Peyer's patch (tissue), 4 donors: ENCODE measurements around the gene AK5. TPM values are rescaled to one million over a fixed set of nuclear protein-coding genes. Genes with fewer than 3 reads are reported as not detected.

Experiments
- DNase-seq, 3 donors: peaks; one replicate each; pipeline ENCODE4 v3.0.0-alpha.2; 2017 to 2019
- H3K27ac ChIP-seq, 4 donors: fragments of 200-600 bp; sonication (generic); one replicate each; pipeline ENCODE4 v1.5.1; 2016 to 2019
- H3K27me3 ChIP-seq, 2 donors: fragments of 200-600 bp; sonication (generic); one replicate each; pipeline ENCODE4 v1.5.1; 2019
- H3K36me3 ChIP-seq, 3 donors: fragments of 200-600 bp; sonication (generic); one replicate each; pipeline ENCODE4 v1.5.1; 2016 to 2019
- H3K4me1 ChIP-seq, 4 donors: fragments of 200-600 bp; sonication (generic); one replicate each; pipeline ENCODE4 v1.5.1; 2016 to 2019
- H3K4me3 ChIP-seq, 4 donors: fragments of 200-600 bp; sonication (generic); 1 replicate in 3 of 4; 2 replicates in 1 of 4; pipeline ENCODE4 v1.5.1; 2016 to 2019; ENCODE audit warnings: mild to moderate bottlenecking in 1 of 4
- H3K9me3 ChIP-seq, 4 donors: fragments of 200-600 bp; sonication (generic); one replicate each; pipeline ENCODE4 v1.5.1; 2016 to 2019; ENCODE audit warnings: mild to moderate bottlenecking in 1 of 4
- CTCF ChIP-seq, 6 experiments: fragments of 450-650 bp in 4 of 6; fragments of 200-600 bp in 2 of 6; sonication (generic) in 1 of 6; IDR thresholded peaks; one replicate each; pipeline ENCODE4 v1.5.1; 2017 to 2019; ENCODE audit warnings: antibody characterized with exemption in 6 of 6, mild to moderate bottlenecking in 3 of 6, moderate library complexity in 1 of 6
- POLR2A ChIP-seq, 2 donors: fragments of 450-650 bp; IDR thresholded peaks; one replicate each; pipeline ENCODE4 v1.5.1; 2017; ENCODE audit warnings: antibody characterized with exemption in 2 of 2, mild to moderate bottlenecking in 2 of 2, moderate library complexity in 2 of 2
- total RNA-seq, 4 donors: library from RNA; depleted of rRNA; stranded (reverse); fragments of >200 nt; gene quantifications; one replicate each; pipeline ENCODE4 v1.1.0, GENCODE V29; 2016

Gene AK5
- total RNA-seq, 4 donors from 2014 or later: 5.3 to 12.4 TPM; not detected in 2

DNA sequence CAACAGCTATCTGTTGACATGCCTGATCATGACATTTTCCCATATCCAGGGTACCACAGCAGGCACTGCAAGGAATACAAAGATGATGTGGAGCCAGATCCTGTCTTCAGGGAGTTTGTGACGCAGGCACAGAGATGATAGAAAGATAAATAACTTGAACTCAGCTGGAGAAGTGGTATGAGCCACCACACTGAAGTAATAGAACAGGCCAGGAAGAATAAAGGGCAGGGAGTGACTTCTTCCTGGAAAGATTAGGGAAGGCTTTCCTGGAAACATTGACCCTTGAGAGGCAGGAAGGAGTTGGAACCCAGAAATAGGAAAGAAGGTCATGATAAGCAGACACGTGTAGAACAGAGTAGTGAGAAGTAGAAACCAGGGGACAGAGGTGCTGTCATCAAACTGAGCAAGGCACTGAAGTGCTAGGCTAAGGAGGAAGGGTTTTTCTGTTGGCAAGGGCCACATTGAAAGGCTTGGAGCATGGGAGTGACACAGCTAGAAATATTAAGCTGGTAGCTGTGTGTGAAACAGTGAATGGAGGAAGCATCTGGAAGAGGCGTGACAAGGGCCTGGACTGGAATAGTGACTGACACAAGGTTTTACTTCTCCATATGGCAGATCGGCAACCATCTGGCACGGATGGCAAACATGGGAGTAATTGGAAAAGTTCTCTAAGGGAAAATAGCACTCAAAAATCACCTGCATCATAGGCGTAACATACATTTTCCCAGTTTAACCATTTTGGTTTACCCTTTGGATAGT is 68.4 kb downstream of the AK5 start:
- TF ChIP-seq CTCF (IDR thresholded peaks at IDR 0.05): no peak
- TF ChIP-seq POLR2A (IDR thresholded peaks at IDR 0.05): no peak
- no peak for DNase-seq
- no peaks in the 10 kb centered on the region for H3K27me3 ChIP-seq

GRCh38 chr1:77354536-77354935 is 72.7 kb downstream of the AK5 start:
- Histone ChIP-seq H3K27me3 (no peaks in the 10 kb centered on the region), H3K4me1 (no peaks in the 10 kb centered on the region), H3K9me3 (no peaks in the 10 kb centered on the region), H3K4me3 (no peak overlapping the region), H3K36me3 (no peaks in the 10 kb centered on the region), H3K27ac (no peak overlapping the region)
- TF ChIP-seq POLR2A (IDR thresholded peaks at IDR 0.05): no peak
- no peak for TF ChIP-seq CTCF (IDR thresholded peaks at IDR 0.05)
- no peak for DNase-seq

More for the DNA sequence above, 68.4 kb downstream of the AK5 start:
- H3K4me1 ChIP-seq: no peaks in the 10 kb centered on the region
- H3K9me3 ChIP-seq: no peaks in the 10 kb centered on the region
- H3K36me3 ChIP-seq: no peaks in the 10 kb centered on the region
- H3K4me3 ChIP-seq: no peak overlapping the region
- no peak overlapping the region for H3K27ac ChIP-seq

DNA sequence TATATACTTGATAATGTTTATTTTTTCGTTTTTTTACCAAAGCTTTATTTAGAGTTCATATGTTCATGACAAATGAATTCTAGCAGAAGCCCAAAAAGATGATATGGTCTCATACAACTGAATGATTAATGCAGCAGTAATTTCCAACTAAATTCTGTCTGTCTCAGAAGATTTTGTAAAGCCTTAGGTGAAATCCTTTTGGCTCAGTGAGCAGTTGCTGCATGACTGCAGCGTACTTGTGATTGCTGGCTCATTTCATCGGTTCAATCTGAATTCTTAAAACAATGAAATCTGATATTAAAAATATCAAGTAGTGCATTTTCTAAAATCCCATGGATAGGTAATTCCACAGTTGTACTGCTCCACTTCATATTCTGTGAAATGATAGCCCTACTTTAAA is 73.2 kb downstream of the AK5 start:
- no peak for DNase-seq
- H3K4me3 ChIP-seq: no peak overlapping the region
- H3K27me3 ChIP-seq: no peaks in the 10 kb centered on the region
- H3K27ac ChIP-seq: no peak overlapping the region
- no peaks in the 10 kb centered on the region for H3K4me1 ChIP-seq
- no peaks in the 10 kb centered on the region for H3K36me3 ChIP-seq
- TF ChIP-seq CTCF (IDR thresholded peaks at IDR 0.05): no peak
- no peak for TF ChIP-seq POLR2A (IDR thresholded peaks at IDR 0.05)
- no peaks in the 10 kb centered on the region for H3K9me3 ChIP-seq

- H3K9me3 ChIP-seq: no peaks in the 10 kb centered on the region
- H3K4me1 ChIP-seq: no peaks in the 10 kb centered on the region
- no peak for DNase-seq
- no peak overlapping the region for H3K27ac ChIP-seq
- TF ChIP-seq CTCF (IDR thresholded peaks at IDR 0.05) (no peak), POLR2A (IDR thresholded peaks at IDR 0.05) (no peak)
- no peak overlapping the region for H3K4me3 ChIP-seq
- H3K27me3 ChIP-seq: no peaks in the 10 kb centered on the region
- no peaks in the 10 kb centered on the region for H3K36me3 ChIP-seq
Measured at GRCh38 chr1:77356136-77356535, 74.3 kb downstream of the AK5 start.

DNA sequence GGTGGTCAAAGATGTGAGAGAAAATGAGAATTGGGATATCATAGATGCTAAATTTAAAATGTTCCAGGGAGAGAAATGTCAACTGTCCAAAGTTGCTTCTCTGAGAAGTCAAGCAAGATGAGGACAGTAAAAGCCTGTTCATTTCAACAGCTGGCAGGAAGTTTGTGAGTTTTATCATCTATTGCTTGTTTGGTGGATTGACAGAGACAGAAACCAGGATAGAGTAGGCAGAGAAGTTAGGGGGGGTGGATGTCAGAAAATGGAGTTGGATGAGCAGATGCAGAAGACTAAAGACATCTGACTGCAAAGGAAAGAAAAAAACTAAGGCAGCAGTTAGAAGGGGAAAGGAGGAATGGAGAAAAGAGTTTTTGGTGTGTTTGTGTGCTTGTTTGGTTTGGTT is 78.4 kb downstream of the AK5 start:
- DNase-seq: no peak
- Histone ChIP-seq H3K27me3 (no peaks in the 10 kb centered on the region), H3K36me3 (no peaks in the 10 kb centered on the region), H3K27ac (no peak overlapping the region), H3K4me3 (no peak overlapping the region), H3K4me1 (no peaks in the 10 kb centered on the region), H3K9me3 (no peaks in the 10 kb centered on the region)
- TF ChIP-seq POLR2A (IDR thresholded peaks at IDR 0.05) (no peak), CTCF (IDR thresholded peaks at IDR 0.05) (no peak)
